Occipital lobe (tissue), 2 donors: ENCODE data around the gene AFF2. TPM values are rescaled to one million over a fixed set of nuclear protein-coding genes. Genes with fewer than 3 reads are reported as not detected.

ENCODE experiments used
- DNase-seq: peaks from one replicate; lab custom pipeline; 2025; lab: John Stamatoyannopoulos, UW
- total RNA-seq: library from RNA; depleted of rRNA; stranded (reverse); fragments of >200 nt; gene quantifications from one replicate; pipeline ENCODE4 v1.2.3, GENCODE V29; 2014

AFF2 gene
- total RNA-seq, 1 donor from 2014 or later: 343 TPM

DNA sequence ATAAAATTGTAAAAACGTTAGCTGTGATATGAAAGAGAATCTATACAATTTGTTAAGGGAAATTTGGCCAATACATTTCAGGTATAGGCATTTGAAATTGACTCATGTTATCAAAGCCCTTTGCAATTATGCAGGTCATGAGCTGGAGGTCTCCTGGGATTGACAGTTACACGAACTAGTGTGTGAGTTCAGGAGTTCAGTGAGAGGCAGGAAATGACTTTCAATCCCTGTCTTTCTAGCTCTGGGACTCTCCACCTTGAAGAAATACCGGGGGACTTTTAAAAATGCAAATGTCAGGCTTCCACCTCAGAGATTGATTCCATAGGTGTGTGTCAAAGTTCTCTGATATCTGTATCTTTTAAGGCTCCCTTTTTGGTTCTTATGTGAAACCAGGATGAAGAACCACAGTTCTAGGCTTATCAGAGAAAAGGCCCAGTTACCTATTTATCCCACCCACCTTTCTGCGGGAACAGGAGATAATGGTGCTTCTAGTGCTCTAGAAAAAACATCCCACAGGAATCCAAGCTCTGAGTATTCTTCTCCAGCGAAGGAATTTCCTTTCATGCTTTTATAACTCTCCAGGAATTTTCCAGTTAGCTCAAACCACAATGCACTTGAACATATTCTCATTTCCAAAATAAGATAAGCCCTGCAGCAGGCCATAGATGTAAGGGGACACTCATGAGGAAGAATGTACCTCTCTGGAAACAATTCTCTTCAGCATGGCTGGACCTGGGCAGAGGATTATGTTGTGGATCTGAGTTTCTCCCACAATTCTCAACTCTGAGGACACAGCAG, 503.6 kb downstream of the AFF2 start:
- no peak for DNase-seq

DNA sequence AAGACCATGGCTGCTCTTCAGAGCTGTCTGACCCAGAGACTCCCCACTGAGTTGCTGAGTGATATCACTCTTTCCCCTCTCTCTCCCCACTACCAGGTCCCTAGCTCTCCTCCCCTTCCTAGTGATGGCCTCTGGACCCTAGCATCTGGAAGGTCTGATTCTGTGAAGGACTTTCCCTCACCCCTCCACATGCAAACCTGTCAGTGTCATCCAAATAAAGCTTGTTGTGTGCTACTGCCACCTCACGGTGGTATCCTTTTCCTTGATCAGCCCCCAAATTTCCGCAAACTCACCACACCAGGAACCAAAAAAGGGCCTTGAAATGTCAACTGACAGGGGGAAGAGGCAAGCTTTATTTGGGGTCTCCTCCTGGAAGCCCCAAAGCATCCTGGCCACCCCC, 504.5 kb downstream of the AFF2 start:
- no peak for DNase-seq

DNA sequence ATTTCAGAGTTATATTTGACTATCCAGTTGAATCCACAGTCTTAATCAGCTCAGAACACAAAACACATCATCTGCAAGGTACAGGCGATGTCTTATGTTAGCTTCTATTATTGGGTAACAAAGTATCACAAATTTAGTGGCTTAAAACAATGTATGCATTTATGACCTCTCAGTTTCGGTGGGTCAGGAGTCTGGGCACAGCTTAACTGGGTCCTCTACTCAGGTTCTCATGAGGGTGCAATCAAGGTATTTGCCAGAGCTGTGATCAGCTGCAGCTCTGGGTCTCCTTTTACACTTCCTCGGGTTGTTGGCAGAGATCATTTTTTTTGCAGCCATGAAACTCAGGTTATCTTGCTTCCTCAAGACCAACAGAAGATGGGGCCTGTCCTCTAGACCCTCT, 505.8 kb downstream of the AFF2 start:
- no peak for DNase-seq

DNA sequence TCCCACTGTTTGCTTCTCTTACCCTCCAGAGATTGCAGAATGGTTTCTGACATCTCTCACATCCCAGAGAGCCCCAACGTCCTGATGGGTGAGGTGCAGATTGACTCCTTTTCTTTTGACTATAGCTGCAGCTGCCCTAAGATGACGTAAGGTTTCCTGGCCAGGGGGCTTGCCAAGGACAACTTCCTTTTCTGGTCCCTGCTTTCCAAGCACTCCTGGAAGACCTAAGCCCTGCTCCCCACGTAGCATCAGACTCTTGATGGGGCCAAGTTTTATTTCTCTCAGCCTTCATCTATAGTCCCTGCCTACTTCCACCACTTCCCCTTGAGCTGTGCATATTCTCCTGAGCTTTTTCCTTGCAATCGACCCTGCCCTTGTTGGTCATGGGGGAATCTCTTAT, 507.0 kb downstream of the AFF2 start:
- DNase-seq: no peak

DNA sequence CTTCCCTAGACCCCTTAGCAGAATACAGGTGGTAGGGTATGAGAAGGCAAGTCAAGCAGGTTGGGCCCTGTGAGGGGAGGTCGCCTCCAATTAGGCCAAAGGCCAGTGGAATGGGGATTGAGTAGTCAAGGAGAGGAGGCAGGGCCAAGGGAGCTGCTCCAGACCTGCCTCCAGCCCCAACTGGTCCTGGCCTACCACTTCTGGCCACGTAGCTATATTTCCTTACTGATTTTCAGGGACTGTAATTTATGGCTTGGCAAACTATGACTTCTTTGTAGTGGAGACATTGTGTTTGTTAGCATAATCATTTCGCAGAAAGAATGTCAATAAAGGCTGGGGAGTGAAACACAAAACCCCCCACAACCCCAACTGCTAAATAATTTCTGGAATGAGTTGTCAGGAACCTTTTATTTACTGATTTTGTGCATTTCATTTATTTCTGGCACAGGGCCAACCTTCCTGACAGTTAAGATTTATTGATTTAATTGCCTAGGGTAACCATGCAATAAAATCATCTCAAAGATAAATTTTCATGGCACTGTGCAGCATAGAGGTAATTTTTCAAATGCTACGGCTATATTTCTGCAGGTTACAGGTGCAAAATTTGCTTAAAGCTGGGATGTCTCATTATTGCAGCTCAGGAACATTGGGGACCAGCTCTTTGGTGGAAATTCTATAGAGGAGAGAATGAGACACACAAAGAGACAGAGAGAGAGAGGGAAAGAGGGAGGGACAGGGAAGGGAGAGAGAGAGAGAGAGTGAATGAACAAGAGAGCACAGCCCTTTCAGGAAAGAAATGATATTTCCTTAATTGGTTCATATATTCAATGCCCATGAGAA, 509.8 kb downstream of the AFF2 start:
- DNase-seq: no peak

DNA sequence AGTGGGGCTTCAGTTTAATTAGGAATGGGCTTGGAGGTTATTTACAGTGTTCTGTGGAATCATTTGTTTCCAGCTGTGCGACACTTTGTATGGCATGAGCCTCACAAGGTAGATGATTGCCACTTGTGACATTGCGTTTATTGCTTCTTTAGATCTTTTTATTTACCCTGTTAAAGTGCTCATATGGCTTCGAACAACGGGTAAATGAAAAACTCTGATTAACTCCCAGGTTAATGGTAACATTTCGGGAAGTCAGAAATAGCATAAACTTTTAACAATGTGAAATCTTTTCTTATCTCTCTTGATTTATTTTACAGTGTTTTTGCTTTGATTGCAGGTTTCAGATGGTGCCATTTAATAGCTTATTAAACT, 510.4 kb downstream of the AFF2 start:
- no peak for DNase-seq

DNA sequence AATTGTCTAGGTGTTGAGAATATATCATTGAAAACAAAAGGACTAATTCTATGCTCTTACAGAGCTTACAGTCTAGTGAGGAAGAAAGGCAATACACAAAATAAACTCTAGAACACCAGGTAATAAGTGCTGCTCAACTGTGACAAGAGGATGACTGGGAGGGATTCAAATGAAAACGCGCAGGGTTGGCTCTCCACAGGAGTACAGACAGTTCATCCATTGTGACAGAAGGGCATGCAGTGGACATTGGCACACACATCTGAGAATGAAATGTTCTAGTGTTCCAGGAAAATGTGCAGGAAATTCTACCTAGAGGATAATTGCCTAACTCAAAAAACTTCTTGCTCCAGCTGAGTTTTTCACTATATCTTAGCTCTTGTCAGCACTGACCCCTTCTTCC, 512.7 kb downstream of the AFF2 start:
- no peak for DNase-seq

DNA sequence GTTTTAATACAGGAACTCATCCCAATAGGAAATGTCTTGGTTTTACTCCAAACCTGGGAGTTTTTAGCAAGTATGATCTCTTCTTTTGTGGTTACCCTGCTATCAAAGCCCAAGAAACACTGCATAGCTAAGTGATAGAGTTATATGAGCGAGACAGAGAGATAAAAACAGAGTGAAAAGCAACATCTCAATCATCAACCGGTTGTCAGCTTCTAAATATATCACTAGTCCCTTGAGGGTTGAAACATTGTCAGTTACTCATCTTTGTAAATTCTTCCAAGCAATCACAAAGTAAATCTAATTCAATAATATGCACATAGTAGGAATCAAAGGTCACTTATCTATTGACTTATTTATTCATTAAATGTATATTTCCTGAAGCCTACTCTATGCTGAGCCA, 520.7 kb downstream of the AFF2 start:
- no peak for DNase-seq

DNA sequence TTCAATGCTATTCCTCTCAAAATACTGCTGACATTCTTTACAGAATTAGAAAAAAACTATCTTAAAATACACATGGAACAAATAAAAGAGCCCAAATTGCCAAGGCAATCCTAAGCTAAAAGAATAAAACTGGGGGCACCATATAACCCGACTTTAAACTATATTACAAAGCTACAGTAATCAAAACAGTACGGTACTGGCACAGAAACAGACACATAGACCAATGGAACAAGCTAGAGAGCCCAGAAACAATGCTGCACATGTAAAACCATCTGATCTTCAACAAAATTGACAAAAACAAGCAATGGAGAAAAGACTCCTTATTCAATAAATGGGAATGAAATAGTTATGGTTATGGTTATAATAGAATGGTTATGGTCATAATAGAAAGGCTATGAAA, 522.1 kb downstream of the AFF2 start:
- no peak for DNase-seq

DNA sequence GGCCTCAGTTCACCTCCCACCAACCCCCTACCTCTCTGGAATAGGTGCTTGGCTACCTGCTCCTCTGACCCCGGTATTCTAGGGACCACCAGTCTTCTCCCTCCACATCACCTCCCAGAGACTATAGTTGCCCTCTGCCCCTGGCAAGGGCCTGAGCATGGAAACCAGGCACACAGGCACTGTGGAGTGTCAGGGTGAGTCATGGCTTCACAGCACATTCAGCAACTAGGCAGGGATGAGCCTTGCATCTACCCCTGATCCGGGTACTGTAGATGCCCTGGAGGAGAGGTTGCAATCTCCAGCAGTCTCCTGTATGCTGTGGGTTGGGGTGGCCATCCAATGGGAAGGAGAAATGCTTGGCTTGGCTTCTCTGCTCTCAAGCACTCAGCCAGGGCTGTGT, 532.0 kb downstream of the AFF2 start:
- DNase-seq: no peak

DNA sequence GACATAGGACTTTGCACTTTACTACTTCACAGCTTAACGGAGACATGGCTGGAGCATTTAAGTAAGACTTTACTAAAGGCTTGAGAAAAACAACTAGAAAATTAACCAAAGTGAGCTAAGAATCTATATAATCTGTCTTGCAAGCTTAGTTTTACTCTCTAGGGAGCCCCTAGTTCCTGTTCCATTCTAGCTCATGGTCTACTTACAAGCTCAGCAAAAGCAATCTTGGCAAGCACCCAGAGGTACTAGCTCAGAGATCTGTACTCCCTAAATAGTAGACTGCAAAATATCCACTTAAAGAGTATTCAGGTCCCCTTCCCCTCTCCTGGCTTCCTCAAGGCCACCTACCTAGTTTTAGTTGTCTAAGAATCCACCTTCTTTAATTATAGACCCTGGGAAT, 535.7 kb downstream of the AFF2 start:
- no peak for DNase-seq

DNA sequence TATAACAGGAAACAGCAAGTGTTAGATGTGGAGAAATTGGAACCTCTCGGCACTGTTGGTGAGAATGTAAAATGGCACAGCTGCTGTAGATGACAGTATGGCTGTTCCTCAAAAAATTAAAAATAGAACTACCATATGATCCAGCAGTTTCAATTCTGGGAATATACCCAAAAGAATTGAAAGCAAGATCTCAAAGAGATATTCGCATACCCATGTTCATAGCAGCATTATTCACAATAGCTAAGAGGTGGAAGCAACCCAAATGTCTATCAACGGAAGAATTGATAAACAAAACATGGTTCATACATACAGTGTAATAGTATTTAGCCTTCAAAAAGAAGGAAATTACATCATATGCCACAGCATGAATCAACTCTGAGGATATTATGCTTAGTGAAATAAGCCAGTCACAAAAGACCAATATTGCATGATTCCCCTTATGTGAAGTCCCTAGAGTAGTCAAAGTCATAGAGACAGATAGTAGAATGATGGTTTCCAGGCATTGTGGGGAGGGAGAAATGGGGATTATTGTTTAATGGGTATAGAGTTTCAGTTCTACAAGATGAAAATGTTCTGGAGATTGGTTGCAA, 537.0 kb downstream of the AFF2 start:
- no peak for DNase-seq

DNA sequence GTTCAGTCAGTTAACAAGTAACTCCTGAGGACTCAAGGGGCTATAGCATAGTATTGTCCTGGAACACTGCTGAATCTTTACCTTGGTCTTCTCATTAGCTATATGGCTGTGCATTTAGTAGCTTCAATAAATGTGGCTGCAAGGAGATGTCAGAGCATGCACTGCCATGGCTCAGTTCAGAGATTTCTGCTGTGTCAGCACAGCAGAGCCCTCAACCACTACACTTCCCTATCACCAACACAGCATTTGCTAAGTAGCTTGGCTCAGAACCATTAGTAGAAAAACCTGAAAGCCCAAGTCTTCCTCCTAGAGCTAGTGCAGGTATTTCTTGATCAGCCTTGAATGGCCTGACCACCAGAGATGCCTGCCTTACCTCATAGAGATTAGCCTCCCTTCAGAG, 538.6 kb downstream of the AFF2 start:
- DNase-seq: no peak

DNA sequence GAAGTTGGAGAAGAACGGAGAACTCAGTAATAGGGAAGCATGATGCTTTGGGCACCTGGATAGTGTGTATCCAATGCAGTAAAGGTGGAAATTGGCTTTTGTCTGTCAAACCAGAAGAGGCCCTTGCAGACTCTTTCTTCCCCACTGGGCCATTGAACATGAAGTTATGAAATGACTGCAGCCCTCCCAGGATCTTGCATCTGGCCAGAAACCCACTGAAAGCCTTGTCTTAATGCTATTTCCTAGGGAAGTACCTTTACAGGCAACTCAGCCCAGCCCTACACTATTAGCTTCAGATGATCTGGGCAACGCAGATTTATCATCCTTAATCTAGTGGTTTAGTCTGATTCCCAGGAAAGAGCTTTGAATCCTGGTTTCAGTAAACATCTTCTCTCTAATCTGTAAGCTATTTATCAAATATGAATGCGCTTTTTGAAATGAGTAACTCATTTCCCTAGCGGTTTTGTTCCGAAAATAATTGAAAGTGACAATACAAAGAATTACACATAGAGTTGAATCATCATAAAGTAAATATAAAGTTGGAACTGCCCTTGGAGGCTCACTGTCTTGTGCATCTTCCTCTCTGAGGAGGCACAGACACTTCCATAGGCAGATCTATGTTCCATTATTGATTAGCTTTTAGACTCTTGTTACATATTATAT, 540.6 kb downstream of the AFF2 start:
- DNase-seq: no peak

DNA sequence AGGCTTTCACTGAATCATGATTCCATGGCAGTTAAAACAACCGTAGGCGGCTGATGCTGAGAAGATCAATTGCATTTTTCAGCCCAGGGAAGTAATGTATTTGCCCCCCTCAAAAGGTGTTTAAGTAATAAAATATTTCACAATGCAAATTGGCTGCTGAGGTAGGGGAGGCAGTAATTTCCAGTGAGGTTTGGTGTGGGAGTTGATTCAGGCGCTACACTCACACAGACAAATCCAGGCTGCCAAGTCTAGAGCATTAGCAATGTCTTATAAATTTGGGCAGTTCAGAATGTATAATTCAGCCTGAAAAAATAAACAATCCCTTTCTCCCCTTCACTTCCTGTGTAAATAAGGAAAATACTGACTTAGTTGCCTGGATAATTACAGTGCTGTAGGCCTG, 543.0 kb downstream of the AFF2 start:
- no peak for DNase-seq

DNA sequence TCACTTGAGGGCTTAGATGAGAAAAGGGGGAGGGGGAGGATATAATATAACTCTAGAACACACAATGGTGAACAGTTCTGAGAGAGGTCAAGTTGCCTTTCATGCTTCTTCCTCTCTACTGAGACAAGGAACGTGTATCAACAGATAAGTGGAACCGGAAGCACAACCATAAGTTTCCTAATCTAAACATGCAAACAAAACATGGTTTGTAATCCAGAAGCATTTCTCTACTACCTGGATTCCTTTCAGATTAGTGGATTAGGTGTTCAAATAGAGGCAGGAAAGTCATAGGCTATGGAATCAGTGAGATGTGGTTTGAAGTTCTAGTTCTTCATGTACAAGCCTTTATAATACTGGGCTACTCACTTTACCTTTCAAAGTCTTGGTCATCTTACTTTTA, 544.1 kb downstream of the AFF2 start:
- no peak for DNase-seq

DNA sequence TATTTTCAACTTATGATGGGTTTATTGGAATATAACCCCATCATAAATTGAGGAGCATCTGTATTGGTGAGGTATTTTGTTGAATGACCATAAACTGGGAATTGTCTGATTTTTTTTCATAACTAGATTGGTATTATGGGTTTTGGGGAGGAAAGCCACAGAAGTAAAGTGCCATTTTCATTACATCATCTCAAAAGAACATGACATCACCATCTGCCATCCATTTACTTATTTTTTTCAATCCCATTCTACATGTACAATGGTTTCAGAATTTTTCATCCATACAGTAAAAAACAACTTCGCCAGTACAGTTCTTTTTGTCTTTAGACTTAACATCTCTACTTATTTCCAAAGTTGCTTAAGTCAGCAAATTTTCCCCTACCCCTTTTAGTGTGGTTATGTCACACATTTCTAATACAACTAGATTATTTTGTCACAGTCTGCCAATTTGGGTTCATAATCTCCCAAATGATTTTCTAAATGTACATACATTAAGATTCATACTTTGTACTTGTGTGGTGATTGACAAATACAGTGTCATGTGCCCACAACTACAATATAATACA, 545.3 kb downstream of the AFF2 start:
- DNase-seq: no peak
